Measurements from ENCODE around the gene LINGO1. TPM values are rescaled to one million over a fixed set of nuclear protein-coding genes. Genes with fewer than 3 reads are reported as not detected.
A peak's percentile ranks its signal among the peaks of the same experiment; 100 is the strongest.

The LINGO1 gene
- total RNA-seq, 4 donors from 2014 or later, result 0.09 to 1.2 (median 0.38) TPM; not detected in 1

DNA sequence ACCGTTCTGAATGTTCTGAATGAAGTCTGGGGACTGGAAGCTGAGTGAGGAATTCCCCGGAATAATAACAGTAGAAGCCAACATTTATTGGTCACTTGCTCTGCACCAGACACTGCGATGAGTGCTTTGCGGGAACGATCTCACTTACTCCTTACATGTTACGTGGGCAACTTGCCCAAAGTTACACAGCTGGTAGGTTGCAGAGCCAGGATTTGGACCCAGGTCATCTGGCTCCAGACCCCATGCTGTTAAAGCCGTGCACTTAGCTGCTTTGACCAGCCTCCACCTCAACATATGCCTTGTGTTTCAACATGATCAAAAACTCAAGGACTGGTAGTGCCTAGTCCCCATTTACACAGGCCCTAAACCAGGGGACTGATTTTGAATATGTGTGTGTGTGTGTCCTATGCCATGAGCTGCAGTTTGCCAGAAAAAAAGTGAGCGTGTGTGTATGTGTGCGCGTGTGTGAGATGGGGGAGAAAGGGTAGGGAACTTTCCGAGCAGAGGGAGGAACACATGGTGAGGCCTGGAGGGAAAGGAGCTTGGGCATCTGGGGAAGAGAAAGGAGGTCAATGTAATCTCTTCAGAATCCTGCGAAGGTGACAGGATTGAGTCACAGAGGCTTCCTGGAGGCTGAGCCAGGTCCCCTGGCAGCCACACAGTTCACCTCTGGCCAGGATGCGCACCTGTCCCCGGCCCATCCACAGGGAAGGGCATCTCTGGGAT lies 28.9 kb downstream of the LINGO1 start:
- Histone ChIP-seq H3K36me3 (no peaks in the 10 kb centered on the region), H3K4me3 (no peak overlapping the region), H3K27ac (no peak overlapping the region), H3K27me3 (peaks cover 0 to 22% (median 0%) of the 10 kb centered on the region in 4 donors), H3K4me1 (peaks cover 0 to 11% (median 0%) of the 10 kb centered on the region in 3 donors), H3K9me3 (no peaks in the 10 kb centered on the region)
- no peak for DNase-seq
- intact Hi-C loops (cut with DNase I), result no loop called here
- 74 to 82% methylated on average over 7 to 11 of the region's 14 CpGs for WGBS, 2 donors
- no peak for TF ChIP-seq POLR2A (IDR thresholded peaks at IDR 0.05)
- TF ChIP-seq, protein P1, sequence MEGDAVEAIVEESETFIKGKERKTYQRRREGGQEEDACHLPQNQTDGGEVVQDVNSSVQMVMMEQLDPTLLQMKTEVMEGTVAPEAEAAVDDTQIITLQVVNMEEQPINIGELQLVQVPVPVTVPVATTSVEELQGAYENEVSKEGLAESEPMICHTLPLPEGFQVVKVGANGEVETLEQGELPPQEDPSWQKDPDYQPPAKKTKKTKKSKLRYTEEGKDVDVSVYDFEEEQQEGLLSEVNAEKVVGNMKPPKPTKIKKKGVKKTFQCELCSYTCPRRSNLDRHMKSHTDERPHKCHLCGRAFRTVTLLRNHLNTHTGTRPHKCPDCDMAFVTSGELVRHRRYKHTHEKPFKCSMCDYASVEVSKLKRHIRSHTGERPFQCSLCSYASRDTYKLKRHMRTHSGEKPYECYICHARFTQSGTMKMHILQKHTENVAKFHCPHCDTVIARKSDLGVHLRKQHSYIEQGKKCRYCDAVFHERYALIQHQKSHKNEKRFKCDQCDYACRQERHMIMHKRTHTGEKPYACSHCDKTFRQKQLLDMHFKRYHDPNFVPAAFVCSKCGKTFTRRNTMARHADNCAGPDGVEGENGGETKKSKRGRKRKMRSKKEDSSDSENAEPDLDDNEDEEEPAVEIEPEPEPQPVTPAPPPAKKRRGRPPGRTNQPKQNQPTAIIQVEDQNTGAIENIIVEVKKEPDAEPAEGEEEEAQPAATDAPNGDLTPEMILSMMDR (IDR thresholded peaks at IDR 0.05), result no peak

DNA sequence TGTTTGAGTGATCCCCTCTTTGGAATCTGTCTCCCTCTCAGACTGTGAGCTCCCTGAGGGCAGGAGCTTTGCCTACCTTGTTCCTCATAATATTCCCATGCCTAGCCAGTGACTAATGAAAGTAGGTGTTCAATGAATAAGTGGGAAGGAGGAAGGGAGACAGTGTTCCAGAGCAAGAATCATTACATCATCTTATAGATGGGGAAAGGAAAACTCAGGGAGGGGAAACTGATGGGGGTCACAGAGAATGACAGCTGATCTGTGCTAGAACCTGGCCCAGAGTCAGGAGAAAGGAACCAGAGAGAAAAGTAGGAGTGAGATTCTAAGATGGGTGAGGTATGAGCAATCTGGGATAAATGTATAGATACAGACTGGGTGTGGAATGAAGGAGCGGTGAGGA lies 29.9 kb downstream of the LINGO1 start:
- no peaks in the 10 kb centered on the region for H3K9me3 ChIP-seq
- no peak overlapping the region for H3K4me3 ChIP-seq
- H3K27me3 ChIP-seq, result peaks cover 0 to 22% (median 0%) of the 10 kb centered on the region in 4 donors
- H3K4me1 ChIP-seq, result peaks cover 0 to 11% (median 0%) of the 10 kb centered on the region in 3 donors
- H3K27ac ChIP-seq, result no peak overlapping the region
- TF ChIP-seq POLR2A (IDR thresholded peaks at IDR 0.05), result no peak
- TF ChIP-seq, protein P1 (IDR thresholded peaks at IDR 0.05), result no peak
- intact Hi-C loops (cut with DNase I), result no loop called here
- DNase-seq, result no peak
- WGBS, 2 donors, result 91 to 100% methylated on average over 1 of the region's 1 CpG
- no peaks in the 10 kb centered on the region for H3K36me3 ChIP-seq

DNA sequence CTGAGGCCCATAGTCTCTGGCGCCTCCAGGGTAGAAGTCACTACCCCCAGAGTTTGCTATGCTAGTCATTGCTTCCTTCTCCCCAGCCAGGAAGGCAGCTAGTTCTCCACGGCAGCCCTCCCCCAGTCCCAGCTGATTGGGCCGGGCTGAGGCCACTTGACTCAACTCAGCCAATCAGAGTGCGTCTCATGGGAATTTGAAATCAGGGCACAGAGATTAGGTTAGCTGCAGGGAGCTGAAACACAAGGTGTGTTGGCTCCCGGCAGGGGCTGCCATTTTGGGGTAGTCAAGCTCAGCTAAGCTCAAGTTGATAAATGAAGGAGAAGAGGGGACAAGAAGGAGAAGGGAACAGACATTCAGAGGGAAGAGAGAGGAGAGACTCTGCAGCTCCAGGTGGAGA lies 32.8 kb downstream of the LINGO1 start:
- WGBS, 2 donors, result 66 to 71% methylated on average over 2 to 4 of the region's 5 CpGs
- peaks cover 0 to 3% (median 0%) of the 10 kb centered on the region in 3 donors for H3K4me1 ChIP-seq
- intact Hi-C loops (cut with DNase I), result no loop called here
- peaks cover 0 to 3% (median 0%) of the 10 kb centered on the region in 4 donors for H3K27me3 ChIP-seq
- peak overlapping the region in 1 of 4 donors; percentile 20 for H3K4me3 ChIP-seq
- DNase-seq, result no peak
- no peak for TF ChIP-seq POLR2A (IDR thresholded peaks at IDR 0.05)
- TF ChIP-seq, protein P1 (IDR thresholded peaks at IDR 0.05), result no peak
- no peaks in the 10 kb centered on the region for H3K36me3 ChIP-seq
- H3K9me3 ChIP-seq, result no peaks in the 10 kb centered on the region
- peak overlapping the region in 2 of 4 donors; percentile 28 to 29 for H3K27ac ChIP-seq

DNA sequence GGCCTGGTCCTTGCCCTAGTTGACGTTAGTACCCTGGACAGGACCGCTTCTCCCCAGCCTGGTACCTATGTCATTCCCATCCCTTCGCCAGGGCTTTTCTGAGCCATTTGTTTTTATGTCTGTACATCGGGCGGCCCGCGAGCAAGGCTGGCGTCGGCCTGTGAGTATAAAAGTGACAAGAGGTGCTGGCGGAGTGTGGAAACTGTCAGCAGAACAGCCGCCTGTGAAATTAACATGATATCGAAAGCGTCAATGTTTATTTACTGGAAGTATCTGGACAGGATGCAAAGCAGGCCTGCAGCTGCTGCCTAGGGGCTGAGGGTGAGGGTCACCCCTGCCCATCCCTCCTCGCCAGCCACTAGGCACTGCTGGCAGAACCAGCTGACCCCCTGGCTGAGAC lies 33.4 kb downstream of the LINGO1 start:
- intact Hi-C loops (cut with DNase I), result no loop called here
- 82 to 85% methylated on average over 10 to 14 of the region's 14 CpGs for WGBS, 2 donors
- no peaks in the 10 kb centered on the region for H3K36me3 ChIP-seq
- H3K27me3 ChIP-seq, result no peaks in the 10 kb centered on the region
- peak overlapping the region in 1 of 4 donors; percentile 20 for H3K4me3 ChIP-seq
- DNase-seq, result no peak
- TF ChIP-seq POLR2A (IDR thresholded peaks at IDR 0.05), result no peak
- TF ChIP-seq, protein P1 (IDR thresholded peaks at IDR 0.05), result no peak
- H3K9me3 ChIP-seq, result no peaks in the 10 kb centered on the region
- peak overlapping the region in 2 of 4 donors; percentile 28 to 29 for H3K27ac ChIP-seq
- H3K4me1 ChIP-seq, result no peaks in the 10 kb centered on the region

DNA sequence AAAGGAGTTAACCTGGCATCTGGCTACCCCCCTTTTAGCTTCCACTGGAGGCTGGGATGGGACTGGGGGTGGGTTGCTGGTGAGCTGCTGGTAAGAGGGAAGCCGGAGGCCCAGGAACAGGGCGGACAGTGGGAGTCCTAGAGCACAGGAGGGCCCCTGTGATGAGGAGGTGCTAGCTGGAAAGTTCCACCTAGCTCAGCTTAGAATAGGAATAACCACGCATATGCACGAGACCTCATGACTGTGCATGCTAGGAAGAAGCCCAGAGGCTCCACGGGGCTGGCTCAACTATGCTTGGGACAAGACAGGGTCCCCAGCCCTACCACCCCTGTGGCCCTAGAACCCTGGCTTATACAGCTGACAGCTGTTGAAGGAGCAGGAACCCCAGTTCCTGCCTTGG lies 34.1 kb downstream of the LINGO1 start:
- 85 to 100% methylated on average over 1 to 2 of the region's 5 CpGs for WGBS, 2 donors
- no peak for DNase-seq
- H3K9me3 ChIP-seq, result no peaks in the 10 kb centered on the region
- H3K36me3 ChIP-seq, result no peaks in the 10 kb centered on the region
- intact Hi-C loops (cut with DNase I), result no loop called here
- H3K4me3 ChIP-seq, result no peak overlapping the region
- no peaks in the 10 kb centered on the region for H3K4me1 ChIP-seq
- TF ChIP-seq, protein P1 (IDR thresholded peaks at IDR 0.05), result no peak
- no peak for TF ChIP-seq POLR2A (IDR thresholded peaks at IDR 0.05)
- H3K27ac ChIP-seq, result no peak overlapping the region
- no peaks in the 10 kb centered on the region for H3K27me3 ChIP-seq
